ENCODE results near the gene LAPTM5. TPM values are rescaled to one million over a fixed set of nuclear protein-coding genes. Genes with fewer than 3 reads are reported as not detected.

The LAPTM5 gene
- total RNA-seq, 1 experiment from 2014 or later, result 1.5 TPM

- H3K4me2 ChIP-seq (ENCODE audit: low read length), result no peak overlapping the region
- ChIA-PET CTCF (no interaction called here), RAD21 (ENCODE audit: low non-redundant PET in 1 of 2, low total read pairs in 2 of 2, uncharacterized antibody in 2 of 2, unreplicated experiment in 2 of 2) (no interaction called here), POLR2A (no interaction called here)
- H3K9me3 ChIP-seq (ENCODE audit: control insufficient read depth in 1 of 2, insufficient read depth in 1 of 2, low read depth in 1 of 2, low read length in 2 of 2), result no peaks in the 10 kb centered on the region
- DNase-seq (ENCODE audit: low read depth, low spot score) (no peak), ATAC-seq (no peak)
- no peaks in the 10 kb centered on the region for H3K9me2 ChIP-seq (ENCODE audit: insufficient read depth)
- H4K20me1 ChIP-seq (ENCODE audit: insufficient read depth), result no peaks in the 10 kb centered on the region
- H3K79me2 ChIP-seq (ENCODE audit: insufficient read depth, low read length), result no peaks in the 10 kb centered on the region
- H3K4me1 ChIP-seq (ENCODE audit: control insufficient read depth in 1 of 2, insufficient read depth in 2 of 2, low read length in 2 of 2), result peaks cover 0 to 13% of the 10 kb centered on the region in 2 experiments; a peak in 1 of 4 replicates
- H3K4me3 ChIP-seq (replicated peaks in 1 of 2; ENCODE audit: low read depth in 1 of 2, low read length in 2 of 2), result no peak overlapping the region
- no peak overlapping the region for H3K27ac ChIP-seq (ENCODE audit: low read depth, low read length)
- H3K27me3 ChIP-seq (ENCODE audit: insufficient read depth, low read length), result no peaks in the 10 kb centered on the region
- intact Hi-C loops (cut with micrococcal nuclease), result no loop called here
- H3K9ac ChIP-seq (ENCODE audit: low read length), result no peak overlapping the region
- no TSS peak for BruUV-seq (replicated peaks)
- H2AFZ ChIP-seq (ENCODE audit: low read depth, low read length, poor library complexity, severe bottlenecking), result no peak overlapping the region
- H3K36me3 ChIP-seq (ENCODE audit: control insufficient read depth in 1 of 2, insufficient read depth in 2 of 2, low read length in 2 of 2), result no peaks in the 10 kb centered on the region
- no peak for TF ChIP-seq EGR1 (IDR thresholded peaks at IDR 0.05; ENCODE audit: low read depth)
- no peak for TF ChIP-seq CBX3 (IDR thresholded peaks at IDR 0.05; ENCODE audit: low read depth)
- no peak for TF ChIP-seq ZFX (IDR thresholded peaks at IDR 0.05)
- TF ChIP-seq FOSL1 (IDR thresholded peaks at IDR 0.05; ENCODE audit: low read depth), result no peak
- TF ChIP-seq ATF3 (IDR thresholded peaks at IDR 0.05), result no peak
These were observed 64.2 kb downstream of the LAPTM5 start for GRCh38 chr1:30693366-30693765.

- Histone ChIP-seq H4K20me1 (ENCODE audit: insufficient read depth) (no peaks in the 10 kb centered on the region), H3K36me3 (ENCODE audit: control insufficient read depth in 1 of 2, insufficient read depth in 2 of 2, low read length in 2 of 2) (no peaks in the 10 kb centered on the region), H3K4me3 (replicated peaks in 1 of 2; ENCODE audit: low read depth in 1 of 2, low read length in 2 of 2) (no peak overlapping the region), H3K4me2 (ENCODE audit: low read length) (no peak overlapping the region), H3K9me2 (ENCODE audit: insufficient read depth) (no peaks in the 10 kb centered on the region), H3K9me3 (ENCODE audit: control insufficient read depth in 1 of 2, insufficient read depth in 1 of 2, low read depth in 1 of 2, low read length in 2 of 2) (no peaks in the 10 kb centered on the region), H3K27me3 (ENCODE audit: insufficient read depth, low read length) (no peaks in the 10 kb centered on the region), H2AFZ (ENCODE audit: low read depth, low read length, poor library complexity, severe bottlenecking) (no peak overlapping the region), H3K27ac (ENCODE audit: low read depth, low read length) (no peak overlapping the region), H3K79me2 (ENCODE audit: insufficient read depth, low read length) (no peaks in the 10 kb centered on the region), H3K4me1 (ENCODE audit: control insufficient read depth in 1 of 2, insufficient read depth in 2 of 2, low read length in 2 of 2) (peaks cover 0 to 8% of the 10 kb centered on the region in 2 experiments; a peak in 1 of 4 replicates), H3K9ac (ENCODE audit: low read length) (no peak overlapping the region)
- ChIA-PET CTCF (no interaction called here), RAD21 (ENCODE audit: low non-redundant PET in 1 of 2, low total read pairs in 2 of 2, uncharacterized antibody in 2 of 2, unreplicated experiment in 2 of 2) (no interaction called here), POLR2A (no interaction called here)
- TF ChIP-seq EGR1 (IDR thresholded peaks at IDR 0.05; ENCODE audit: low read depth) (no peak), JUND (IDR thresholded peaks at IDR 0.05) (no peak), CBX3 (IDR thresholded peaks at IDR 0.05; ENCODE audit: low read depth) (no peak), ELF1 (IDR thresholded peaks at IDR 0.05; ENCODE audit: borderline replicate concordance, low read depth) (no peak), REST (IDR thresholded peaks at IDR 0.05; ENCODE audit: low read depth) (no peak), ZNF274 (IDR thresholded peaks at IDR 0.05; ENCODE audit: low read depth, low read length) (no peak), ATF3 (IDR thresholded peaks at IDR 0.05) (no peak), RAD21 (IDR thresholded peaks at IDR 0.05; ENCODE audit: low read depth) (no peak), FOSL1 (IDR thresholded peaks at IDR 0.05; ENCODE audit: low read depth) (no peak), EZH2phosphoT487 (IDR thresholded peaks at IDR 0.05; ENCODE audit: borderline replicate concordance) (no peak), ZFX (IDR thresholded peaks at IDR 0.05) (no peak)
- BruUV-seq (replicated peaks), result no TSS peak
- DNase-seq (ENCODE audit: low read depth, low spot score), result no peak
- no peak for ATAC-seq
- intact Hi-C loops (cut with micrococcal nuclease), result no loop called here
These were observed 64.6 kb downstream of the LAPTM5 start for GRCh38 chr1:30692948-30693301.

All from HCT116 (cell line).